Stomach smooth muscle (tissue), 2 donors: Measurements from ENCODE around the gene SMIM9.

Experiments used
- H3K27ac ChIP-seq: one replicate; pipeline ENCODE4 v1.7.0; 2013; ENCODE audit warnings: mild to moderate bottlenecking, low read length, inconsistent platforms
- H3K27me3 ChIP-seq, 2 donors: one replicate each; pipeline ENCODE4 v1.7.0; 2013; ENCODE audit warnings: low read length in 2 of 2; ENCODE audit not compliant: insufficient read depth in 2 of 2, control insufficient read depth in 1 of 2
- H3K36me3 ChIP-seq, 2 donors: one replicate each; pipeline ENCODE4 v1.7.0; 2013; ENCODE audit warnings: low read length in 2 of 2; ENCODE audit not compliant: control insufficient read depth in 2 of 2, insufficient read depth in 2 of 2
- H3K4me1 ChIP-seq: one replicate; pipeline ENCODE4 v1.7.0; 2013; ENCODE audit warnings: low read length; ENCODE audit not compliant: control insufficient read depth, insufficient read depth
- H3K4me3 ChIP-seq, 2 donors: one replicate each; pipeline ENCODE4 v1.7.0; 2013; ENCODE audit warnings: low read length in 2 of 2
- H3K9ac ChIP-seq, 2 donors: one replicate each; pipeline ENCODE4 v1.7.0; 2013; ENCODE audit warnings: low read length in 2 of 2, mild to moderate bottlenecking in 1 of 2
- H3K9me3 ChIP-seq, 2 donors: one replicate each; pipeline ENCODE4 v1.7.0; 2013; ENCODE audit warnings: low read length in 2 of 2; ENCODE audit not compliant: control insufficient read depth in 2 of 2
- donor health status: healthy.
- donor health status: Pancreatic carcinoma.

The SMIM9 gene

DNA sequence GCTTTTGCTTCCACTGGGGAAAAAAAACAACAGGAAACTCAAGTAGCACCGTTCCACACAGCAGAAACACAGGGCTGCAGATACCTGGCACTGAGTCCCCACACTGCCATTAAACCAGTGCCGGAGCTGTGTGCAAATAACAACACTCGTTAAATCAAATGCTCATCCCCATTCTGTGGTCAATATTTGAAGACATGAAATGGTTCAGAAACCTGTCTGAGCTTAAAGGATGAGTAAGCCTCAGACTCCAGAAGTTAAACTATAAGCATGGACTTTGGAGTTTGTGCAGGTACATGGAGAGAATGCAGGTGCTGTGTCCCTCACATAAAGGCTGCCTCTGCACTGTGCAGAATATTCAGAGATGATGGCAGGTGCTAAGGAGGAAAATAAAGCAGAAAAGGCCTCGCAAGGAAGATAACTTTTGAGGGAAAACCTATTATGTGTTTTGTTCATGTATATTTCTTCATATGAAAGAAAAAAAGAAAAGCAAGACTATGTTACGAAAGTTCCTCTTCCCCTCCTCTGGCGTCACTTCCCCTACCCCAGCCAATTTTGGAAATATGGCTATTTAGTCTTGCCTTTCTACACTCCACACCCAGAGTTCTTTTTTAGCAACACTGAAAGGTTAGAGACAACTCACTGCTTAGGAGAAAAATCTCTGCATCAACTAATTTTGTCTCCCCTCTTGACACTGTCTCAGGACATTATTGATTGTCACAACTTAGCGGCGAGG lies 33.8 kb downstream of the SMIM9 start:
- no peaks in the 10 kb centered on the region for H3K27me3 ChIP-seq
- no peaks in the 10 kb centered on the region for H3K9me3 ChIP-seq
- peaks cover 16% of the 10 kb centered on the region for H3K4me1 ChIP-seq
- no peaks in the 10 kb centered on the region for H3K36me3 ChIP-seq
- no peak overlapping the region for H3K4me3 ChIP-seq
- no peak overlapping the region for H3K9ac ChIP-seq
- no peak overlapping the region for H3K27ac ChIP-seq

DNA sequence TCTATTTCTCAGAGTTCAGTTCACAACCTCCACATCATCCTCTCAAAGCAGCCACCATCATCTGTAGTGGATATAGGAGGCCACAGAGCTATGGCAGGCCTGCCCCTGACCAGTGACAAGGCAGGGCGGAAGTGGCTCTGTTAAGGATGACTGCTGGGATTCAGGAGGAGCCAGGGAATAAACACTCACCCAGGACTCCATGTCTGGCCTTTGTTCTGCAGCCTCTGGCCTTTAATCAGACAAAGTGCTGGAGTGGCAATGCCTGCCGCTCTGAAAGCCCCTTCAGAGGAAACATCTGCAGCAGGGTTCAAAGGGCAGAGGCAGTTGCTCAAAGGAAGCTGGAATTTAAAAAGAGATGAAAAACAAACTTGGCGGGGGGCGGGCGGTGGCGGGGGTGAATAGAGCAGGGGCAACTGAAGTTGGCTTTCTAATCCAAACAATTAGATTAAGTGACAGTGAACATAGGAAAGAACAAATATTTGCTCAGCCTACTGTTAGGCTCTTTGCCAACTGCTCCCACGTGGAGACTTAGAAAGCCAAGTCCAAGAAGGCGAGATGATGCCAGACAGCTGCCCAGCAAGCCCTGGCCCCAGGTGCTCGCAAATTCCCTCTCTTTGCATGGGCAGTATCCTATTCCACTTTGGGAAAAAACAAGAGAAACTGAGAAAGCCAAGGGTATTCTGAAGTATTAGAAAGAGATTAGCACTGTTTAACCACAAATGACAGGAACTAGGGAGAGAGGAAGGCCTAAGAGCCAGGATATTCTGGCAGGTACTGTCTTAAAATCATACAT lies 34.7 kb downstream of the SMIM9 start:
- no peaks in the 10 kb centered on the region for H3K27me3 ChIP-seq
- peak overlapping the region in 1 of 2 donors; percentile 28 for H3K9ac ChIP-seq
- peak overlapping the region; percentile 55 for H3K27ac ChIP-seq
- no peaks in the 10 kb centered on the region for H3K9me3 ChIP-seq
- H3K4me3 ChIP-seq, result peak overlapping the region in 1 of 2 donors; percentile 35
- no peaks in the 10 kb centered on the region for H3K36me3 ChIP-seq
- peaks cover 16% of the 10 kb centered on the region for H3K4me1 ChIP-seq

DNA sequence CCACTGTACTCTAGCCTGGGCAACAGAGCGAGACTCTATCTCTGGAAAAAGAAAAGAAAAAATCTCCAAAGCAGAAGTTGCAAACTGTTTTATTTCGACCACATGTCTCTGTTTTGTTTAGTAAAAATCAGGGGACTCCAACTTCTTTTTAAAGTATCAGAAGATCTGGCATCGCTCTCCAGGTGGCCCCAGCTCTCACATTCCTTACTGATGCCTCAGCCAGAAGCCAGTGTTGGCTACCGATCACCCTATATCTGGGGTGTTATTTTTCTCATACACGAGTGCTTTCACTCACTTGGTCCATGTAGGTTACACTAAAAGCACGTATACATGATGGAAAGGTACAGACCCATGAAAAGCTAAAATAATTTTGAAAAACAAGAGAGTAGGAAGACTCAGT lies 37.5 kb downstream of the SMIM9 start:
- no peaks in the 10 kb centered on the region for H3K27me3 ChIP-seq
- H3K4me3 ChIP-seq, result no peak overlapping the region
- H3K9me3 ChIP-seq, result no peaks in the 10 kb centered on the region
- H3K4me1 ChIP-seq, result peaks cover 11% of the 10 kb centered on the region
- H3K9ac ChIP-seq, result no peak overlapping the region
- peaks cover 0 to under 1% of the 10 kb centered on the region in 2 donors for H3K36me3 ChIP-seq
- H3K27ac ChIP-seq, result no peak overlapping the region

DNA sequence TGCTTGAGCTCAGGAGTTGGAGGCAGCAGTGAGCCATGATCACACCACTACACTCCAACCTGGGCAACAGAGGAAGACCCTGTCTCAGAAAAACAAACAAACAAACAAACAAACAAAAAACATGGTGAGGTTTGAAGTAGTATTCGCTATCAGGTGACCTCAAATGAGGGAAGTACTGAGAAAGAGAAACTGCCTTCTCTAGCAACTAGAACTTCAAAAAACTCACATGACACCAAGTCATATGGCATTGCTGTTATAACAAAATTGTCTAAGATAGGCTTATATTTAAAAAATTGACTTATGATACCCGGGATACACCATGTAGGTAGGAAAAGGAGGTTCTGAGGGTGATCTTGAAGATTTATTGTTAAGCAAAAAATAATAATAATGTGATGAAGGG lies 39.4 kb downstream of the SMIM9 start:
- Histone ChIP-seq H3K27me3 (no peaks in the 10 kb centered on the region), H3K4me1 (peaks cover 7% of the 10 kb centered on the region), H3K9ac (no peak overlapping the region), H3K4me3 (no peak overlapping the region), H3K27ac (no peak overlapping the region), H3K36me3 (peaks cover 0 to 3% of the 10 kb centered on the region in 2 donors), H3K9me3 (no peaks in the 10 kb centered on the region)

DNA sequence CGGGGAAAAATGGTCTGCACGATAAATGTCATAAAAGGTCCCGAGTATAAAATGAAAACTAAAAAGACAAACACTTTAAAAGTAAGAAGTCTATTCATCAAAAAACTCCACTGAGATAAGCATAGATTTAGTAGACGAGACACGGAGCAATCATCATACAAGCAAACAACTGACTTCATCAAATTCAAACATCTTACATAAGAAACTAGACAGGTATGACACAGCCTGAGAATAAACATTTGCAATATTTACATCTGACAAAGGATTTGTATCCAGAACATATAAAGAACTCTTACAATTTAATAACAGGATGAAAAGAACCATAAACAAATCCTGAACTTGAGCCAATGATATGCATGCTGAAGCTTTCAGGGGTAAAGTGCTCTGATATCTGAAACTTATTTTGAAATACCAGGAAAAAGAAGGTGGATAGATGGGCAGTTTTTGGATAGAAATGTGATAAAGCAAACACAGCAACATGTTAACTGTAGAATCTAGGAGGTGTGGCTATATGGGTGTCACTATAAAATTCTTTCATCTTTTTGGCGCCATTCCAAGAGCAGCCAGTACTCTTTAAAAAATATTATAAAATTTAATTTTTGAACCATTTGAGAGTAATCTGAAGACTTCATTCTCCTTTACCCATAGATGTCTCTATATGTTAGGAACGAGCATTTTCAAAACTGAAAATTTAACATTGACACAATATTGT lies 41.2 kb downstream of the SMIM9 start:
- no peaks in the 10 kb centered on the region for H3K4me1 ChIP-seq
- peaks cover 0 to 3% of the 10 kb centered on the region in 2 donors for H3K36me3 ChIP-seq
- H3K27me3 ChIP-seq, result no peaks in the 10 kb centered on the region
- H3K9ac ChIP-seq, result no peak overlapping the region
- no peak overlapping the region for H3K4me3 ChIP-seq
- H3K27ac ChIP-seq, result no peak overlapping the region
- no peaks in the 10 kb centered on the region for H3K9me3 ChIP-seq

DNA sequence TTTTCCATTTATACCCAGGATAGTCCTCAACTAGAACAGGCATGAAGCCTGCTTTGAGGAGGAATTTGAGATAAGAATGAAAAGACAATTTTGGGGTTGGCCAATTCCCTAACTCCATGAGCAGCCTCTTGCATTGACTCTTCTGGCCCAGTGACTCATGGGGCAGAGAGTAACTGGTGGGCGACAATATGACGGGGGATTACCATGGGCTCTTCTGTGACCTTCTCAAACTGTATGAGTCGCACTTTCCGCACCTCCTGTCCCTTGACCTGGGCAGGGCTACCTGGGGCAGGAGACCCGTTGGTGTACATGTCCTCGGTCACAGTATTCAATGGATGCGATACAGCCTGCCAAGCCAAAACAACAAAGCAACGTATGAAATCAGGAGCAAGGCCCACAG lies 42.5 kb downstream of the SMIM9 start:
- Histone ChIP-seq H3K4me3 (no peak overlapping the region), H3K27ac (no peak overlapping the region), H3K9me3 (no peaks in the 10 kb centered on the region), H3K27me3 (no peaks in the 10 kb centered on the region), H3K36me3 (peaks cover 0 to 3% of the 10 kb centered on the region in 2 donors), H3K4me1 (no peaks in the 10 kb centered on the region), H3K9ac (no peak overlapping the region)

DNA sequence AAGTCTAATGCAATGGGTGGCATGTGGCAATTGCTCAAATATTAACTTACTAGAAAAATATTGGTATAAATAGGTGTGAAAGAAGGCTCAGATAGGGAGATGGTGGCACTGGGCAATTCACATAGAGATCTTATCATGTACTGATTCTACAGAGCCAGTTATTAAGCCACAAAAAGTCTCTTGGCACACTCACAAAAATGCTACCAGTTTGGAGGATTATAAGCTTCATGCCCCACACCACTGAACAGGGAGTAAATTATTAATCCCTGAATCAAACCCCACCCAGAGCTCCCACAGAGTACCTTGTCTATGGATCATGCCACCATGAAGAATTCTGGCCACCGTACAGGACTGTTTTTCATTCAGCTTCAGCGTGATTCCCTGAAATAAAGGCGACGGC lies 43.0 kb downstream of the SMIM9 start:
- H3K9ac ChIP-seq, result no peak overlapping the region
- H3K27ac ChIP-seq, result no peak overlapping the region

DNA sequence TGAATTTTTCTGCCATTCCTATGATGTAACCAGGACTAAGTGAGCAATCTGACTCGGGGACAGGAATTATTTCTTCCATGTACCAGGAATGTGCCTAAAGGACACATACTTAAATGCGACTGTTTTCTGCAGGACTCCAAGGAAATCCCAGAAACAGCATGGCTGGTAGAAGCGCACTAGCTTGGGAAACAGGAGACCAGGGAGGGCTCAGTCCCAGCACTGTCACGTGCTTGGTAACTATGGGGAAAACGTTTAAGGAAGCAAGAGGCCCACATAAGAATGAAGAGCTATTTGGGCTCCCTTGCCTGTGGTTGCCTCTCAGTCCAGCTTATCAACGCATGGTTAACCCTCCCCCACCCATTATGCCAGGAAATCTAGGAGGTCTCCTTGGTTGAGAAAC lies 48.7 kb downstream of the SMIM9 start:
- H3K9me3 ChIP-seq, result no peaks in the 10 kb centered on the region
- H3K4me1 ChIP-seq, result no peaks in the 10 kb centered on the region
- H3K27ac ChIP-seq, result no peak overlapping the region
- no peak overlapping the region for H3K9ac ChIP-seq
- no peaks in the 10 kb centered on the region for H3K27me3 ChIP-seq
- H3K36me3 ChIP-seq, result peaks cover 2 to 3% of the 10 kb centered on the region in 2 donors
- no peak overlapping the region for H3K4me3 ChIP-seq

More for the DNA sequence above, 43.0 kb downstream of the SMIM9 start:
- H3K4me1 ChIP-seq, result no peaks in the 10 kb centered on the region
- H3K9me3 ChIP-seq, result no peaks in the 10 kb centered on the region
- H3K27me3 ChIP-seq, result no peaks in the 10 kb centered on the region
- peaks cover 0 to 3% of the 10 kb centered on the region in 2 donors for H3K36me3 ChIP-seq
- H3K4me3 ChIP-seq, result no peak overlapping the region

DNA sequence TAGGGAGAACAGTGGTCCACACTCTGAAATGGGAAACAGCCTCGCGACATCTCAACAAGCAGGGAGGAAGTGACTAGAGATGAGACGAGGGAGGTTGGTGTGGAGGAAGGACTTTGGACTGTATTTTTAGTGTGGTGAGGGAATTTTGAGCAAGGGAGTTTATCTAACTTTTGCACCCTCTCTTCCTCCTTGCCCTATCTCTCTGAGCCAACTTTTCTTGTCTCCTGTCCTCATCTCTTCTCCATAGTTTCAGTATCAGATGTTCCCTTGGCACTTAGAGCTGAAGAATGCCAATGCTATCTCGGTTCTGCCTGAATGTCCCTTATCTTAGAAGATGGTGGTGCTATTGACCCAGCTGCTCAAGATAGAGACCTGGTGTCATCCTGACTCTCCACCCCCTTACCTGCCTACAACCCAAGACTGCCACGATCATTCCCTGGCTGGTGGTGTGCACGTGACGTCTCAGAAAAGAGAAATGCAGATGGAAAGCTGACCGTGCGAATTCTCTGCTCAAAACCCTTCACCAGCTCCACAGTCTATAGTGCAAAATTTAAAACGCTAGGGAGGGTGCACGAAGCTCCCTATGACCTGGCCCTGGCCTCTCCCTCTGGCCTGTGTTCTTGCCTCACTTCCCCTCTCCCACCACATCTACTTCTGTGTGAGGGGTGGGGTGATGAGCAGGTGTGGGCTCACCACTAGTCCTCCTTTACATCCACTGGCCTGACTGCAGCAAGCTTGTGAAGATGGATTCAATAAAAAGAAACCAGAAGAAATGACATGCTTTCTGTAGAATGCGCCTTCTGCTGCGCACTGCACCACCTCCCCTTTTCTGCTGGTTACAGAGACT lies 50.1 kb downstream of the SMIM9 start:
- H3K4me1 ChIP-seq, result no peaks in the 10 kb centered on the region
- no peaks in the 10 kb centered on the region for H3K9me3 ChIP-seq
- no peak overlapping the region for H3K4me3 ChIP-seq
- peaks cover 3 to 4% of the 10 kb centered on the region in 2 donors for H3K36me3 ChIP-seq
- H3K27ac ChIP-seq, result no peak overlapping the region
- no peak overlapping the region for H3K9ac ChIP-seq
- H3K27me3 ChIP-seq, result no peaks in the 10 kb centered on the region

DNA sequence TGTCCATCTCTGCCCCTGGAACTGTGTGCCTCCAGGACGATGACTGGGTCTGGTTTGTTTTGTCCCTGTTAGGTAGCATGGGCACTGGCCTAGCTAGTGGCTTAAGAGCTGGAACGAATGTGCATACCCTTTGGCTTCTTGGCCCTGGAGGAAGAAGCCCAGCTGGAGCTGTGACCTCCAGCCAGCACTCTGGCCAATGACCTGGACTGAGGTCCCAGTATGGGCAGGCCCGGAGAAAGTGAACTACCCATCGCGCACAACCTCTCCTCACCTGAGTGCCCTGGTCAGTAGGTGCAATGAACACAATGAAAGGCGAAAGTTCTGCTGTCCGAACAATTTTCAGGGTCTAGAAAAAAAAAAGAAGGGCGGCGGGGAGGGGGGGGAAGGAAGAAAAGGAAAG lies 53.5 kb downstream of the SMIM9 start:
- Histone ChIP-seq H3K27me3 (no peaks in the 10 kb centered on the region), H3K9ac (no peak overlapping the region), H3K27ac (no peak overlapping the region), H3K4me1 (no peaks in the 10 kb centered on the region), H3K4me3 (no peak overlapping the region), H3K36me3 (peaks cover 9 to 17% of the 10 kb centered on the region in 2 donors), H3K9me3 (no peaks in the 10 kb centered on the region)
